MCF 10A (cell line): ENCODE data around the gene FCN2. TPM values are rescaled to one million over a fixed set of nuclear protein-coding genes. Genes with fewer than 3 reads are reported as not detected.

Experiments
- BruUV-seq: library from RNA; stranded (reverse); fragments of 400-500 nt; replicated peaks from 2 replicates; lab custom pipeline; 2021; lab: Mats Ljungman, UMichigan
- CTCF ChIA-PET: fragments of 300-600 bp; sonication (Branson Sonifier 250); formaldehyde crosslinking; extraction: SDS; loops from one replicate; lab custom pipeline; 2021; ENCODE audit warnings: antibody characterized with exemption, inconsistent platforms; lab: Yijun Ruan, JAX
- POLR2A ChIA-PET: fragments of 300-600, 350-650 bp; sonication (Branson Sonifier 250); formaldehyde crosslinking; extraction: SDS; loops from one replicate; lab custom pipeline; 2020; ENCODE audit warnings: antibody characterized with exemption, inconsistent platforms; lab: Yijun Ruan, JAX
- DNase-seq: peaks from one replicate; pipeline ENCODE4 v3.0.0-alpha.2; 2018; ENCODE audit not compliant: unreplicated experiment
- H3K27ac Mint-ChIP-seq: one replicate; pipeline ENCODE4 v1.8.0; 2022; ENCODE audit warnings: mild to moderate bottlenecking, low read depth, mixed read lengths; ENCODE audit not compliant: unreplicated experiment
- H3K27me3 Mint-ChIP-seq: one replicate; pipeline ENCODE4 v1.8.0; 2022; ENCODE audit warnings: mixed read lengths; ENCODE audit not compliant: insufficient read depth, unreplicated experiment
- H3K36me3 Mint-ChIP-seq: one replicate; pipeline ENCODE4 v1.8.0; 2022; ENCODE audit warnings: mild to moderate bottlenecking, moderate library complexity, mixed read lengths; ENCODE audit not compliant: insufficient read depth, unreplicated experiment
- H3K4me1 Mint-ChIP-seq: one replicate; pipeline ENCODE4 v1.8.0; 2022; ENCODE audit warnings: mixed read lengths; ENCODE audit not compliant: insufficient read depth, unreplicated experiment
- H3K4me3 Mint-ChIP-seq: one replicate; pipeline ENCODE4 v1.8.0; 2022; ENCODE audit warnings: mild to moderate bottlenecking, moderate library complexity, mixed read lengths; ENCODE audit not compliant: unreplicated experiment
- H3K9me3 Mint-ChIP-seq: one replicate; pipeline ENCODE4 v1.8.0; 2022; ENCODE audit warnings: mixed read lengths; ENCODE audit not compliant: unreplicated experiment
- CTCF ChIP-seq: fragments of 200-600 bp; IDR thresholded peaks from one replicate; pipeline ENCODE4 v1.8.0; 2022; ENCODE audit warnings: antibody characterized with exemption, mild to moderate bottlenecking; ENCODE audit not compliant: unreplicated experiment
- intact Hi-C: fragments of 100-400 bp; cut with micrococcal nuclease; formaldehyde crosslinking; loops from 2 replicates; pipeline ENCODE4 v1.14.1; 2022
- total RNA-seq: library from RNA; stranded (reverse); gene quantifications from 2 replicates; pipeline ENCODE4 v1.2.3, GENCODE V29; 2022

The FCN2 gene
- total RNA-seq, 1 experiment from 2014 or later = not detected

- no peak for DNase-seq
- intact Hi-C loops = no loop called here
- POLR2A ChIA-PET = no interaction called here
- no peaks in the 10 kb centered on the region for H3K36me3 Mint-ChIP-seq
- CTCF ChIA-PET = no interaction called here
- peaks cover 27% of the 10 kb centered on the region for H3K27me3 Mint-ChIP-seq
- no peak overlapping the region for H3K4me3 Mint-ChIP-seq
- no peak for TF ChIP-seq CTCF
- no peaks in the 10 kb centered on the region for H3K4me1 Mint-ChIP-seq
- H3K27ac Mint-ChIP-seq = no peak overlapping the region
- BruUV-seq = no TSS peak
- no peaks in the 10 kb centered on the region for H3K9me3 Mint-ChIP-seq
Measured at GRCh38 chr9:134843740-134844139, 36.9 kb upstream of the FCN2 start.

GRCh38 chr9:134844821-134845220 lies 35.8 kb upstream of the FCN2 start:
- POLR2A ChIA-PET = interaction anchor here (0.7 kb wide), 1 partner anchor 565 kb away, joined by 3 read pairs; no protein-coding TSS in a partner anchor
- no peak for TF ChIP-seq CTCF
- H3K4me3 Mint-ChIP-seq = no peak overlapping the region
- H3K4me1 Mint-ChIP-seq = no peaks in the 10 kb centered on the region
- no TSS peak for BruUV-seq
- CTCF ChIA-PET = interaction anchor here (0.6 to 0.7 kb wide), 2 partner anchors 62 to 422 kb away, joined by 3 read pairs; no protein-coding TSS in a partner anchor
- peaks cover 27% of the 10 kb centered on the region for H3K27me3 Mint-ChIP-seq
- H3K36me3 Mint-ChIP-seq = no peaks in the 10 kb centered on the region
- DNase-seq = no peak
- H3K9me3 Mint-ChIP-seq = no peaks in the 10 kb centered on the region
- intact Hi-C loops = no loop called here
- no peak overlapping the region for H3K27ac Mint-ChIP-seq

GRCh38 chr9:134846187-134846586 lies 34.4 kb upstream of the FCN2 start:
- Mint-ChIP-seq H3K4me1 (no peaks in the 10 kb centered on the region), H3K9me3 (no peaks in the 10 kb centered on the region), H3K4me3 (no peak overlapping the region), H3K27ac (no peak overlapping the region), H3K36me3 (no peaks in the 10 kb centered on the region), H3K27me3 (peaks cover 27% of the 10 kb centered on the region)
- BruUV-seq = no TSS peak
- TF ChIP-seq CTCF = no peak
- intact Hi-C loops = no loop called here
- ChIA-PET CTCF (interaction anchor here (0.7 kb wide), 1 partner anchor 728 kb away, joined by 3 read pairs; no protein-coding TSS in a partner anchor), POLR2A (no interaction called here)
- DNase-seq = no peak

GRCh38 chr9:134846699-134847098 lies 33.9 kb upstream of the FCN2 start:
- no peak for TF ChIP-seq CTCF
- H3K4me3 Mint-ChIP-seq = no peak overlapping the region
- no peaks in the 10 kb centered on the region for H3K9me3 Mint-ChIP-seq
- POLR2A ChIA-PET = no interaction called here
- no peaks in the 10 kb centered on the region for H3K36me3 Mint-ChIP-seq
- H3K27me3 Mint-ChIP-seq = peaks cover 27% of the 10 kb centered on the region
- intact Hi-C loops = no loop called here
- no peak overlapping the region for H3K27ac Mint-ChIP-seq
- H3K4me1 Mint-ChIP-seq = no peaks in the 10 kb centered on the region
- no peak for DNase-seq
- no TSS peak for BruUV-seq
- CTCF ChIA-PET = no interaction called here
